HUES64 (cell line): ENCODE measurements around the gene CTNNA3.

Experiments
- H3K27ac ChIP-seq: 2 replicates; pipeline ENCODE4 v1.7.0; 2013; ENCODE audit warnings: low read depth, low read length, inconsistent platforms
- H3K27me3 ChIP-seq: 2 replicates; pipeline ENCODE4 v1.6.1; 2013; ENCODE audit warnings: mild to moderate bottlenecking, low read length; ENCODE audit not compliant: insufficient read depth
- H3K36me3 ChIP-seq: 2 replicates; pipeline ENCODE4 v1.6.1; 2013; ENCODE audit warnings: mild to moderate bottlenecking, low read length; ENCODE audit not compliant: insufficient read depth
- H3K4me1 ChIP-seq: 2 replicates; pipeline ENCODE4 v1.6.1; 2013; ENCODE audit warnings: mild to moderate bottlenecking, low read length, moderate library complexity; ENCODE audit not compliant: insufficient read depth
- H3K4me3 ChIP-seq: 2 replicates; pipeline ENCODE4 v1.5.1; 2013; ENCODE audit warnings: mild to moderate bottlenecking, low read length, moderate library complexity
- H3K9ac ChIP-seq: 2 replicates; pipeline ENCODE4 v1.6.1; 2013; ENCODE audit warnings: mild to moderate bottlenecking, low read depth, low read length
- H3K9me3 ChIP-seq: 2 replicates; pipeline ENCODE4 v1.6.1; 2013; ENCODE audit warnings: low read depth, low read length; ENCODE audit not compliant: insufficient read depth
- WGBS: fragments of 150-250, 120-280 bp; methylation state at CpG from one replicate; pipeline ENCODE4 v1.1.7; 2013; ENCODE audit warnings: missing lambda C conversion rate; 5-methylcytosine and 5-hydroxymethylcytosine counted together

Gene CTNNA3

GRCh38 chr10:67506083-67506756, 189.8 kb downstream of the CTNNA3 start:
- WGBS = 92% methylated on average over 2 of the region's 2 CpGs
- Histone ChIP-seq H3K27me3 (no peaks in the 10 kb centered on the region), H3K9ac (no peak overlapping the region), H3K4me1 (no peaks in the 10 kb centered on the region), H3K9me3 (no peaks in the 10 kb centered on the region), H3K27ac (no peak overlapping the region), H3K4me3 (no peak overlapping the region), H3K36me3 (no peaks in the 10 kb centered on the region)

- Histone ChIP-seq H3K9ac (no peak overlapping the region), H3K9me3 (no peaks in the 10 kb centered on the region), H3K4me1 (no peaks in the 10 kb centered on the region), H3K27ac (no peak overlapping the region), H3K4me3 (no peak overlapping the region), H3K27me3 (no peaks in the 10 kb centered on the region), H3K36me3 (no peaks in the 10 kb centered on the region)
- WGBS = 100% methylated on average over 2 of the region's 2 CpGs
These were observed 203.5 kb downstream of the CTNNA3 start for GRCh38 chr10:67492317-67493019.

- H3K27me3 ChIP-seq = no peaks in the 10 kb centered on the region
- peaks cover 4% of the 10 kb centered on the region; the same call in 1 of the 2 replicates for H3K9me3 ChIP-seq
- H3K4me3 ChIP-seq = no peak overlapping the region
- H3K4me1 ChIP-seq = no peaks in the 10 kb centered on the region
- WGBS = 95% methylated on average over 6 of the region's 6 CpGs
- H3K27ac ChIP-seq = no peak overlapping the region
- no peak overlapping the region for H3K9ac ChIP-seq
- no peaks in the 10 kb centered on the region for H3K36me3 ChIP-seq
These were observed 207.9 kb downstream of the CTNNA3 start for GRCh38 chr10:67487906-67488619.

GRCh38 chr10:67487199-67487598, 208.8 kb downstream of the CTNNA3 start:
- no peak overlapping the region for H3K9ac ChIP-seq
- no peaks in the 10 kb centered on the region for H3K27me3 ChIP-seq
- no peak overlapping the region for H3K27ac ChIP-seq
- no peaks in the 10 kb centered on the region for H3K36me3 ChIP-seq
- no peak overlapping the region for H3K4me3 ChIP-seq
- no peaks in the 10 kb centered on the region for H3K4me1 ChIP-seq
- WGBS = 90% methylated on average over 3 of the region's 3 CpGs
- peaks cover 4% of the 10 kb centered on the region; the same call in 1 of the 2 replicates for H3K9me3 ChIP-seq

- Histone ChIP-seq H3K9me3 (0 out of 2 replicates have a peak, but pooled peaks cover 2% of the 10 kb centered on the region), H3K9ac (no peak overlapping the region), H3K27me3 (no peaks in the 10 kb centered on the region), H3K27ac (no peak overlapping the region), H3K4me3 (no peak overlapping the region), H3K4me1 (no peaks in the 10 kb centered on the region; the same call in 1 of the 2 replicates), H3K36me3 (no peaks in the 10 kb centered on the region)
- WGBS = 100% methylated on average over 1 of the region's 1 CpG
These were observed 218.1 kb downstream of the CTNNA3 start for GRCh38 chr10:67477868-67478267.

GRCh38 chr10:67476201-67476600, 219.8 kb downstream of the CTNNA3 start:
- Histone ChIP-seq H3K4me1 (no peaks in the 10 kb centered on the region; the same call in 1 of the 2 replicates), H3K4me3 (no peak overlapping the region), H3K27ac (no peak overlapping the region), H3K9me3 (0 out of 2 replicates have a peak, but pooled peaks cover 2% of the 10 kb centered on the region), H3K27me3 (no peaks in the 10 kb centered on the region), H3K9ac (no peak overlapping the region), H3K36me3 (no peaks in the 10 kb centered on the region)
- 88% methylated on average over 4 of the region's 4 CpGs for WGBS

- Histone ChIP-seq H3K36me3 (no peaks in the 10 kb centered on the region), H3K27me3 (no peaks in the 10 kb centered on the region), H3K4me1 (no peaks in the 10 kb centered on the region; the same call in 1 of the 2 replicates), H3K4me3 (no peak overlapping the region), H3K9ac (no peak overlapping the region), H3K9me3 (no peaks in the 10 kb centered on the region), H3K27ac (no peak overlapping the region)
- WGBS = 98% methylated on average over 3 of the region's 3 CpGs
These were observed 222.0 kb downstream of the CTNNA3 start for GRCh38 chr10:67473850-67474633.

- H3K36me3 ChIP-seq = no peaks in the 10 kb centered on the region
- H3K4me3 ChIP-seq = no peak overlapping the region
- no peak overlapping the region for H3K27ac ChIP-seq
- 95% methylated on average over 3 of the region's 3 CpGs for WGBS
- no peaks in the 10 kb centered on the region for H3K9me3 ChIP-seq
- H3K27me3 ChIP-seq = no peaks in the 10 kb centered on the region
- no peaks in the 10 kb centered on the region; the same call in 1 of the 2 replicates for H3K4me1 ChIP-seq
- H3K9ac ChIP-seq = no peak overlapping the region
These were observed 225.0 kb downstream of the CTNNA3 start for GRCh38 chr10:67471022-67471421.

GRCh38 chr10:67464278-67464677, 231.7 kb downstream of the CTNNA3 start:
- 96% methylated on average over 3 of the region's 3 CpGs for WGBS
- Histone ChIP-seq H3K4me3 (no peak overlapping the region), H3K27ac (no peak overlapping the region), H3K4me1 (no peaks in the 10 kb centered on the region), H3K9me3 (no peaks in the 10 kb centered on the region), H3K27me3 (no peaks in the 10 kb centered on the region), H3K36me3 (no peaks in the 10 kb centered on the region), H3K9ac (no peak overlapping the region)

- 0 out of 2 replicates have a peak, but pooled peaks cover 3% of the 10 kb centered on the region for H3K9me3 ChIP-seq
- H3K4me1 ChIP-seq = no peaks in the 10 kb centered on the region
- H3K9ac ChIP-seq = no peak overlapping the region
- 85% methylated on average over 1 of the region's 1 CpG for WGBS
- no peaks in the 10 kb centered on the region for H3K27me3 ChIP-seq
- H3K27ac ChIP-seq = no peak overlapping the region
- no peaks in the 10 kb centered on the region for H3K36me3 ChIP-seq
- H3K4me3 ChIP-seq = no peak overlapping the region
These were observed 243.1 kb downstream of the CTNNA3 start for GRCh38 chr10:67452892-67453291.
